HL-60 (cell line): ENCODE data around the gene PPP1R9A.

Experiments used
- DNase-seq, 2 experiments: peaks; one replicate each; pipeline ENCODE4 v3.0.0-alpha.2; 2010 to 2020; ENCODE audit warnings: low read depth in 1 of 2, low spot score in 1 of 2
- H3K27ac ChIP-seq: fragments of 250-450 bp; sonication (Bioruptor Pico); replicated peaks from 2 replicates; pipeline ENCODE4 v1.5.1; 2020; ENCODE audit warnings: mild to moderate bottlenecking, moderate library complexity
- H3K27me3 ChIP-seq: fragments of 250-450 bp; sonication (Bioruptor Pico); 2 replicates; pipeline ENCODE4 v1.5.1; 2021; ENCODE audit warnings: mild to moderate bottlenecking, moderate library complexity; ENCODE audit not compliant: insufficient read depth, poor library complexity, severe bottlenecking
- H3K4me3 ChIP-seq: replicated peaks from 2 replicates; pipeline ENCODE4 v1.5.1; 2011; ENCODE audit warnings: mild to moderate bottlenecking, control low read depth, low read length; ENCODE audit not compliant: insufficient read depth
- GABPA ChIP-seq: IDR thresholded peaks from 2 replicates; pipeline ENCODE4 v1.6.1; 2012; ENCODE audit warnings: low read depth
- POLR2AphosphoS5 ChIP-seq: IDR thresholded peaks from 2 replicates; pipeline ENCODE4 v1.6.1; 2012; ENCODE audit warnings: low read depth
- REST ChIP-seq: IDR thresholded peaks from 2 replicates; pipeline ENCODE4 v1.6.1; 2012; ENCODE audit warnings: low read depth; ENCODE audit not compliant: insufficient replicate concordance
- SPI1 ChIP-seq: IDR thresholded peaks from 2 replicates; pipeline ENCODE4 v1.6.1; 2012; ENCODE audit warnings: low read depth, mild to moderate bottlenecking, borderline replicate concordance
- TF ChIP-seq, protein P1 (sequence below): IDR thresholded peaks from one replicate; pipeline ENCODE4 v1.5.1; 2011; ENCODE audit warnings: low read length, control low read depth, inconsistent platforms; ENCODE audit not compliant: insufficient read depth

The PPP1R9A gene

DNA sequence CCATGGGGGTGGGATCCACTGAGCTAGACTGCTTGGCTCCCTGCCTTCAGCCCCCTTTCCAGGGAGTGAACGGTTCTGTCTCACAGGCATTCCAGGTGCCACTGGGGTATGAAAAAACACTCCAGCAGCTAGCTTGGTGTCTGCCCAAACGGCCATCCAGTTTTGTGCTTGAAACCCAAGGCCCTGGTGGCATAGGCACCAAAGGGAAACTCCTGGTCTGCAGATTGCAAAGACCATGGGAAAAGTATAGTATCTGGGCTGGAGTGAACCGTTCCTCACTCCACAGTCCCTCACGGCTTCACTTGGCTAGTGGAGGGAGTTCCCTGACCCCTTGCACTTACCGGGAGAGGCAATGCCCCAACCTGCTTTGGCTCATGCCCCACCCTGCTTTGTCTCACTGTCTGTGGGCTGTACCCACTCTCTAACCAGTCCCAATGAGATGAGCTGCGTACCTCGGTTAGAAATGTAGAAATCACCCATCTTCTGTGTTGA is 62.7 kb downstream of the PPP1R9A start:
- DNase-seq: no peak
- Histone ChIP-seq H3K27ac (no peak overlapping the region), H3K27me3 (no peaks in the 10 kb centered on the region), H3K4me3 (no peak overlapping the region)
- TF ChIP-seq GABPA (no peak), POLR2AphosphoS5 (no peak), SPI1 (no peak), REST (no peak)
- TF ChIP-seq, protein P1, sequence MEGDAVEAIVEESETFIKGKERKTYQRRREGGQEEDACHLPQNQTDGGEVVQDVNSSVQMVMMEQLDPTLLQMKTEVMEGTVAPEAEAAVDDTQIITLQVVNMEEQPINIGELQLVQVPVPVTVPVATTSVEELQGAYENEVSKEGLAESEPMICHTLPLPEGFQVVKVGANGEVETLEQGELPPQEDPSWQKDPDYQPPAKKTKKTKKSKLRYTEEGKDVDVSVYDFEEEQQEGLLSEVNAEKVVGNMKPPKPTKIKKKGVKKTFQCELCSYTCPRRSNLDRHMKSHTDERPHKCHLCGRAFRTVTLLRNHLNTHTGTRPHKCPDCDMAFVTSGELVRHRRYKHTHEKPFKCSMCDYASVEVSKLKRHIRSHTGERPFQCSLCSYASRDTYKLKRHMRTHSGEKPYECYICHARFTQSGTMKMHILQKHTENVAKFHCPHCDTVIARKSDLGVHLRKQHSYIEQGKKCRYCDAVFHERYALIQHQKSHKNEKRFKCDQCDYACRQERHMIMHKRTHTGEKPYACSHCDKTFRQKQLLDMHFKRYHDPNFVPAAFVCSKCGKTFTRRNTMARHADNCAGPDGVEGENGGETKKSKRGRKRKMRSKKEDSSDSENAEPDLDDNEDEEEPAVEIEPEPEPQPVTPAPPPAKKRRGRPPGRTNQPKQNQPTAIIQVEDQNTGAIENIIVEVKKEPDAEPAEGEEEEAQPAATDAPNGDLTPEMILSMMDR: no peak

- H3K4me3 ChIP-seq: no peak overlapping the region
- no peak overlapping the region for H3K27ac ChIP-seq
- no peak for DNase-seq
- no peak for TF ChIP-seq GABPA
- TF ChIP-seq SPI1: no peak
- TF ChIP-seq, protein P1: no peak
- TF ChIP-seq POLR2AphosphoS5: no peak
- no peak for TF ChIP-seq REST
- no peaks in the 10 kb centered on the region for H3K27me3 ChIP-seq
Measured at GRCh38 chr7:94971051-94971867, 63.9 kb downstream of the PPP1R9A start.

- no peak overlapping the region for H3K4me3 ChIP-seq
- no peak for TF ChIP-seq GABPA
- TF ChIP-seq POLR2AphosphoS5: no peak
- TF ChIP-seq, protein P1: no peak
- no peak for TF ChIP-seq REST
- no peak for TF ChIP-seq SPI1
- no peaks in the 10 kb centered on the region for H3K27me3 ChIP-seq
- no peak overlapping the region for H3K27ac ChIP-seq
- no peak for DNase-seq
Measured at GRCh38 chr7:94972296-94972695, 64.9 kb downstream of the PPP1R9A start.
